SU-DHL-6 (cell line): ENCODE data around the gene SH3RF2.

Experiments
- H2AFZ ChIP-seq: fragments of 200-600 bp; sonication (generic); 2 replicates; pipeline ENCODE4 v1.6.1; 2014; ENCODE audit warnings: low read depth, mild to moderate bottlenecking, moderate library complexity, mixed read lengths, antibody characterized with exemption, low read length; ENCODE audit not compliant: severe bottlenecking
- H3F3A ChIP-seq: fragments of 200-600 bp; shearing (Covaris generic); 2 replicates; pipeline ENCODE4 v1.6.0; 2016; ENCODE audit warnings: antibody characterized with exemption, mild to moderate bottlenecking; ENCODE audit not compliant: insufficient read depth
- H3K27ac ChIP-seq: fragments of 200-600 bp; sonication (generic); 2 replicates; pipeline ENCODE4 v1.5.1; 2016; ENCODE audit warnings: low read depth, mild to moderate bottlenecking, low read length, moderate library complexity, mixed read lengths
- H3K27me3 ChIP-seq: fragments of 200-600 bp; sonication (generic), shearing (Covaris generic); 2 replicates; pipeline ENCODE4 v1.6.0; 2014; ENCODE audit warnings: mild to moderate bottlenecking, low read length
- H3K36me3 ChIP-seq: fragments of 200-600 bp; sonication (generic); 2 replicates; pipeline ENCODE4 v1.6.1; 2014; ENCODE audit warnings: mild to moderate bottlenecking, low read length, mixed read lengths
- H3K4me2 ChIP-seq: fragments of 300-600, 200-600 bp; shearing (Covaris generic), sonication (generic); 2 replicates; pipeline ENCODE4 v1.6.0; 2014; ENCODE audit warnings: low read length, low read depth, mild to moderate bottlenecking; ENCODE audit not compliant: poor library complexity, severe bottlenecking
- H3K4me3 ChIP-seq: fragments of 200-600 bp; sonication (generic); 2 replicates; pipeline ENCODE4 v1.5.1; 2014; ENCODE audit warnings: antibody characterized with exemption, low read length, mild to moderate bottlenecking, mixed read lengths; ENCODE audit not compliant: insufficient read depth, poor library complexity, severe bottlenecking
- H3K79me2 ChIP-seq: fragments of 200-600 bp; sonication (generic); 2 replicates; pipeline ENCODE4 v1.6.1; 2014; ENCODE audit warnings: mild to moderate bottlenecking, low read length, moderate library complexity; ENCODE audit not compliant: insufficient read depth
- H3K9ac ChIP-seq: fragments of 200-600 bp; sonication (generic); 2 replicates; pipeline ENCODE4 v1.7.0; 2014; ENCODE audit warnings: mild to moderate bottlenecking, low read length
- H3K9me2 ChIP-seq: fragments of 200-600 bp; sonication (generic); replicated peaks from 2 replicates; pipeline ENCODE4 v1.6.1; 2014; ENCODE audit warnings: low read length; ENCODE audit not compliant: insufficient read depth
- H3K9me3 ChIP-seq: fragments of 200-600 bp; sonication (generic); 2 replicates; pipeline ENCODE4 v1.6.1; 2014; ENCODE audit warnings: low read length, mixed read lengths; ENCODE audit not compliant: insufficient read depth
- H4K20me1 ChIP-seq: fragments of 200-600 bp; sonication (generic); 2 replicates; pipeline ENCODE4 v1.6.1; 2014; ENCODE audit warnings: low read depth, mild to moderate bottlenecking, antibody characterized with exemption, low read length, moderate library complexity, mixed read lengths
- CTCF ChIP-seq: fragments of 200-600 bp; sonication (generic); IDR thresholded peaks from one replicate; pipeline ENCODE4 v1.5.1; 2017; ENCODE audit warnings: antibody characterized with exemption, mild to moderate bottlenecking, low read length, moderate library complexity; ENCODE audit not compliant: insufficient read depth, poor library complexity, severe bottlenecking
- EZH2phosphoT487 ChIP-seq: fragments of 200-600 bp; sonication (generic), shearing (Covaris generic); conservative IDR thresholded peaks from 2 replicates; pipeline ENCODE4 v1.6.1; 2018; ENCODE audit warnings: mild to moderate bottlenecking, antibody characterized with exemption, low read length, moderate library complexity, mixed read lengths

The SH3RF2 gene

GRCh38 chr5:146051678-146052077 lies 115.3 kb downstream of the SH3RF2 start:
- Histone ChIP-seq H3K36me3 (no peaks in the 10 kb centered on the region), H3K27me3 (no peaks in the 10 kb centered on the region), H3K79me2 (no peaks in the 10 kb centered on the region), H3K9me2 (no peaks in the 10 kb centered on the region), H4K20me1 (no peaks in the 10 kb centered on the region), H3K4me2 (no peak overlapping the region), H3K27ac (no peak overlapping the region), H3F3A (no peaks in the 10 kb centered on the region), H3K9me3 (no peaks in the 10 kb centered on the region), H3K9ac (no peak overlapping the region), H3K4me3 (no peak overlapping the region), H2AFZ (no peak overlapping the region)
- TF ChIP-seq CTCF: no peak
- TF ChIP-seq EZH2phosphoT487: no peak

- Histone ChIP-seq H3K36me3 (no peaks in the 10 kb centered on the region), H2AFZ (no peak overlapping the region), H3K9me2 (no peaks in the 10 kb centered on the region), H3K27me3 (no peaks in the 10 kb centered on the region), H3K79me2 (no peaks in the 10 kb centered on the region), H3K27ac (no peak overlapping the region), H3K4me3 (no peak overlapping the region), H3K4me2 (no peak overlapping the region), H4K20me1 (no peaks in the 10 kb centered on the region), H3F3A (no peaks in the 10 kb centered on the region), H3K9me3 (no peaks in the 10 kb centered on the region), H3K9ac (no peak overlapping the region)
- TF ChIP-seq CTCF: peak; percentile 19
- no peak for TF ChIP-seq EZH2phosphoT487
These were observed 116.4 kb downstream of the SH3RF2 start for GRCh38 chr5:146052780-146053179.

GRCh38 chr5:146055432-146055831 lies 119.1 kb downstream of the SH3RF2 start:
- Histone ChIP-seq H4K20me1 (no peaks in the 10 kb centered on the region), H3K4me2 (no peak overlapping the region), H3K9me2 (no peaks in the 10 kb centered on the region), H3K27ac (no peak overlapping the region), H3K27me3 (no peaks in the 10 kb centered on the region), H2AFZ (no peak overlapping the region), H3K4me3 (no peak overlapping the region), H3F3A (no peaks in the 10 kb centered on the region), H3K9me3 (no peaks in the 10 kb centered on the region), H3K36me3 (no peaks in the 10 kb centered on the region), H3K79me2 (no peaks in the 10 kb centered on the region), H3K9ac (no peak overlapping the region)
- TF ChIP-seq EZH2phosphoT487 (no peak), CTCF (no peak)
